B cell (primary cell): ENCODE results near the gene GUCD1. TPM values are rescaled to one million over a fixed set of nuclear protein-coding genes. Genes with fewer than 3 reads are reported as not detected.

ENCODE experiments used
- ATAC-seq: fragments of 200-7000 bp; cut with Tn5 transposase; one replicate; pipeline ENCODE4 v1.10.0; 2021; ENCODE audit warnings: low read depth, mild to moderate bottlenecking, moderate number of reproducible peaks, moderate library complexity
- CTCF ChIA-PET: fragments of 350-600 bp; sonication (Branson Sonifier 250); formaldehyde crosslinking; loops from one replicate; lab custom pipeline; 2021; ENCODE audit warnings: antibody characterized with exemption, inconsistent platforms; lab: Charles Lee
- POLR2A ChIA-PET: fragments of 350-600 bp; sonication (Branson Sonifier 250); formaldehyde crosslinking; loops from one replicate; lab custom pipeline; 2021; ENCODE audit warnings: antibody characterized with exemption; lab: Charles Lee
- DNase-seq: peaks from one replicate; pipeline ENCODE4 v3.0.0; 2013
- H2AFZ ChIP-seq: 2 replicates; pipeline ENCODE4 v1.6.1; 2012; ENCODE audit warnings: mild to moderate bottlenecking, low read depth, low read length; ENCODE audit not compliant: insufficient read depth, poor library complexity, severe bottlenecking
- H3K27ac ChIP-seq, 2 donors: 1 replicate in 1 of 2; 2 replicates in 1 of 2; pipeline ENCODE4 v1.5.1; 2012 to 2013; ENCODE audit warnings: low read length in 2 of 2, mild to moderate bottlenecking in 2 of 2, moderate library complexity in 1 of 2
- H3K27me3 ChIP-seq, 4 experiments: fragments of 200-600 bp in 1 of 4; sonication (generic) in 1 of 4; replicated peaks in 1 of 4; 1 replicate in 2 of 4; 2 replicates in 2 of 4; pipeline versions ENCODE4 v1.6.1 to v1.7.0; 2013 to 2016; ENCODE audit warnings: low read length in 3 of 4, mild to moderate bottlenecking in 2 of 4, mixed read lengths in 1 of 4, moderate library complexity in 1 of 4; ENCODE audit not compliant: insufficient read depth in 4 of 4, control insufficient read depth in 3 of 4; ENCODE audit errors: control extremely low read depth in 1 of 4
- H3K36me3 ChIP-seq, 2 experiments: replicated peaks in 1 of 2; 1 replicate in 1 of 2; 2 replicates in 1 of 2; pipeline versions ENCODE4 v1.6.1 to v1.7.1; 2013; ENCODE audit warnings: low read length in 1 of 2; ENCODE audit not compliant: insufficient read depth in 2 of 2, control insufficient read depth in 1 of 2; ENCODE audit errors: control extremely low read depth in 1 of 2, extremely low read depth in 1 of 2
- H3K4me1 ChIP-seq, 2 donors: fragments of 200-600 bp in 1 of 2; sonication (generic) in 1 of 2; 1 replicate in 1 of 2; 2 replicates in 1 of 2; pipeline versions ENCODE4 v1.5.1 to v1.6.1; 2013 to 2017; ENCODE audit warnings: low read length in 2 of 2; ENCODE audit not compliant: control insufficient read depth in 2 of 2, insufficient read depth in 2 of 2
- H3K4me2 ChIP-seq: replicated peaks from 2 replicates; pipeline ENCODE3; 2012; ENCODE audit warnings: mild to moderate bottlenecking, low read depth, low read length; ENCODE audit not compliant: poor library complexity, severe bottlenecking
- H3K4me3 ChIP-seq, 5 experiments: fragments of 200-600 bp in 1 of 5; sonication (generic) in 1 of 5; 1 replicate in 3 of 5; 2 replicates in 2 of 5; pipeline versions ENCODE4 v1.5.1 to v1.7.0; 2011 to 2016; ENCODE audit warnings: low read length in 4 of 5, mild to moderate bottlenecking in 4 of 5, low read depth in 2 of 5, control low read depth in 1 of 5, moderate library complexity in 1 of 5; ENCODE audit not compliant: insufficient read depth in 1 of 5; ENCODE audit errors: control extremely low read depth in 1 of 5, extremely low read depth in 1 of 5
- H3K79me2 ChIP-seq: fragments of 200-600 bp; sonication (generic); one replicate; pipeline ENCODE4 v1.6.0; 2016; ENCODE audit warnings: low read length; ENCODE audit not compliant: control insufficient read depth, insufficient read depth
- H3K9ac ChIP-seq: fragments of 200-600 bp; sonication (generic); 2 replicates; pipeline ENCODE4 v1.6.1; 2017; ENCODE audit warnings: mild to moderate bottlenecking, low read length, moderate library complexity
- H3K9me3 ChIP-seq, 3 donors: one replicate each; pipeline versions ENCODE4 v1.6.1 to v1.7.1; 2013; ENCODE audit warnings: low read length in 2 of 3; ENCODE audit not compliant: control insufficient read depth in 2 of 3, insufficient read depth in 1 of 3; ENCODE audit errors: control extremely low read depth in 1 of 3
- H4K20me1 ChIP-seq: 2 replicates; pipeline ENCODE4 v1.6.0; 2012; ENCODE audit warnings: mild to moderate bottlenecking, low read length; ENCODE audit not compliant: insufficient read depth, control insufficient read depth, poor library complexity, severe bottlenecking
- H3K27ac Mint-ChIP-seq: one replicate; pipeline ENCODE4 v1.8.0; 2021; ENCODE audit warnings: mixed read lengths
- H3K27me3 Mint-ChIP-seq: one replicate; pipeline ENCODE4 v1.8.0; 2021; ENCODE audit warnings: mixed read lengths
- H3K4me1 Mint-ChIP-seq: one replicate; pipeline ENCODE4 v1.8.0; 2021; ENCODE audit warnings: mixed read lengths
- H3K4me3 Mint-ChIP-seq: one replicate; pipeline ENCODE4 v1.8.0; 2021; ENCODE audit warnings: mixed read lengths
- H3K9me3 Mint-ChIP-seq: one replicate; pipeline ENCODE4 v1.8.0; 2022; ENCODE audit warnings: mixed read lengths; ENCODE audit not compliant: insufficient read depth
- CTCF ChIP-seq: fragments of 200-600 bp; IDR thresholded peaks from one replicate; pipeline ENCODE4 v1.8.0; 2022; ENCODE audit warnings: antibody characterized with exemption, mild to moderate bottlenecking
- EZH2 ChIP-seq: IDR thresholded peaks from 2 replicates; pipeline ENCODE4 v1.6.1; 2012; ENCODE audit warnings: borderline replicate concordance, low read depth, mild to moderate bottlenecking, moderate library complexity, low read length; ENCODE audit not compliant: insufficient read depth, poor library complexity, severe bottlenecking
- WGBS: methylation state at CpG from one replicate; pipeline ENCODE4 v1.1.5; 2013; ENCODE audit warnings: missing lambda C conversion rate; ENCODE audit not compliant: insufficient coverage; 5-methylcytosine and 5-hydroxymethylcytosine counted together
- intact Hi-C: fragments of 100-400 bp; cut with micrococcal nuclease; formaldehyde crosslinking; loops from one replicate; pipeline ENCODE4 v1.10.0; 2022
- polyA plus RNA-seq: library from polyadenylated mRNA; depleted of rRNA; stranded (reverse); fragments of >200 nt; gene quantifications from 2 replicates; pipeline ENCODE4 v1.2.3, GENCODE V29; 2012
- total RNA-seq, 2 donors: library from RNA; stranded (reverse); fragments of 120-200 nt in 1 of 2; gene quantifications; 1 replicate in 1 of 2; 2 replicates in 1 of 2; pipeline versions ENCODE4 v1.2.3 to v1.2.4, GENCODE V29; 2013 to 2022

Gene GUCD1
- total and polyA plus RNA-seq, 2 donors (not counting 1 experiment from before 2014, with no cell fraction given) = 257 to 378 TPM

GRCh38 chr22:24555165-24556039, 464 bp upstream of the GUCD1 start, which contains the start of gene SNRPD3:
Gene SNRPD3 (plus strand): TSS chr22:24555999. CDS start chr22:24557675, 1,676 bp downstream.
- H3K9me3 ChIP-seq = no peaks in the 10 kb centered on the region
- peak within 1 kb of the TSS; percentile 64 to 99 (median 94) for H3K4me3 ChIP-seq
- peaks cover 57% of the 10 kb centered on the region for H4K20me1 ChIP-seq
- no peaks in the 10 kb centered on the region for H3K27me3 Mint-ChIP-seq
- H3K4me1 ChIP-seq = peaks cover 64 to 73% of the 10 kb centered on the region in 2 donors
- H3K4me3 Mint-ChIP-seq = peak within 1 kb of the TSS; percentile 99
- no peaks in the 10 kb centered on the region for H3K27me3 ChIP-seq
- H3K27ac Mint-ChIP-seq = peak within 1 kb of the TSS; percentile 98
- CTCF ChIA-PET = interaction anchor here (0.7 to 1.6 kb wide), 4 partner anchors 121 to 780 kb away, joined by 3 to 4 read pairs (median 3); no protein-coding TSS in a partner anchor
- peak; percentile 80 for ATAC-seq
- peak within 1 kb of the TSS; percentile 83 for H3K4me2 ChIP-seq
- H2AFZ ChIP-seq = peak within 1 kb of the TSS; percentile 98
- peaks cover 3 to 45% of the 10 kb centered on the region in 2 experiments for H3K36me3 ChIP-seq
- DNase-seq = peak; percentile 99
- TF ChIP-seq CTCF (no peak), EZH2 (no peak)
- H3K79me2 ChIP-seq = peaks cover 87% of the 10 kb centered on the region
- peak within 1 kb of the TSS; percentile 97 for H3K9ac ChIP-seq
- POLR2A ChIA-PET = interaction anchor here (0.7 to 3.8 kb wide), 5 partner anchors 53 to 662 kb away, joined by 3 to 14 read pairs (median 6); partner anchors contain the start of genes ADORA2A and MIF
- under 1% methylated on average over 59 of the region's 59 CpGs for WGBS
- no peaks in the 10 kb centered on the region for H3K9me3 Mint-ChIP-seq
- peak within 1 kb of the TSS; percentile 87 to 96 for H3K27ac ChIP-seq
- intact Hi-C loops = loop anchor here (1.0 to 10.0 kb wide), 7 partner anchors 121 to 1483 kb away; partner anchors contain the start of genes ADORA2A, GNAZ, RAB36 and RSPH14
- peaks cover 80% of the 10 kb centered on the region for H3K4me1 Mint-ChIP-seq
